Measurements from ENCODE around the gene DCUN1D1. TPM values are rescaled to one million over a fixed set of nuclear protein-coding genes. Genes with fewer than 3 reads are reported as not detected.
"Not testable (repeated sequence)": the region's sequence is repeated elsewhere in the genome, so short reads cannot be mapped to it uniquely, and the experiment has no call there.

DCUN1D1 gene
- total RNA-seq, 1 experiment from 2014 or later = 75.3 TPM

- POLR2A ChIA-PET (ENCODE audit: low non-redundant PET) = no interaction called here
- CTCF ChIA-PET = no interaction called here
- H3K27me3 ChIP-seq (replicated peaks; ENCODE audit: insufficient read depth, low read depth, low read length, poor library complexity) = no peaks in the 10 kb centered on the region
- TF ChIP-seq CTCF (conservative IDR thresholded peaks at IDR 0.05; ENCODE audit: low read depth, low read length) (no peak), EZH2 (IDR thresholded peaks at IDR 0.05; ENCODE audit: borderline replicate concordance, low read depth, low read length, poor library complexity, severe bottlenecking) (no peak)
- intact Hi-C loops (cut with micrococcal nuclease; ENCODE audit: unreplicated experiment) = no loop called here
- H3K4me3 ChIP-seq (ENCODE audit: low read depth, low read length, poor library complexity, severe bottlenecking) = no peak overlapping the region
- no peaks in the 10 kb centered on the region for H3K4me1 ChIP-seq (ENCODE audit: insufficient read depth, low read length, poor library complexity, severe bottlenecking)
- H3K9me3 ChIP-seq (ENCODE audit: low read depth, low read length, poor library complexity, severe bottlenecking) = no peaks in the 10 kb centered on the region
- BruUV-seq (replicated peaks) = no TSS peak
- H3K27ac ChIP-seq (ENCODE audit: low read depth, low read length, poor library complexity, severe bottlenecking) = no peak overlapping the region
- H3K36me3 ChIP-seq (ENCODE audit: insufficient read depth, low read length, poor library complexity, severe bottlenecking) = no peaks in the 10 kb centered on the region
- no peak for DNase-seq (ENCODE audit: low spot score)
These were observed 28.0 kb upstream of the DCUN1D1 start for GRCh38 chr3:183008303-183008702.

GRCh38 chr3:183006396-183007002, 26.2 kb upstream of the DCUN1D1 start:
- CTCF ChIA-PET = no interaction called here
- no peaks in the 10 kb centered on the region for H3K4me1 ChIP-seq (ENCODE audit: insufficient read depth, low read length, poor library complexity, severe bottlenecking)
- H3K9me3 ChIP-seq (ENCODE audit: low read depth, low read length, poor library complexity, severe bottlenecking) = no peaks in the 10 kb centered on the region
- no peak overlapping the region for H3K4me3 ChIP-seq (ENCODE audit: low read depth, low read length, poor library complexity, severe bottlenecking)
- H3K27me3 ChIP-seq (replicated peaks; ENCODE audit: insufficient read depth, low read depth, low read length, poor library complexity) = no peaks in the 10 kb centered on the region
- no peak for TF ChIP-seq EZH2 (IDR thresholded peaks at IDR 0.05; ENCODE audit: borderline replicate concordance, low read depth, low read length, poor library complexity, severe bottlenecking)
- no peak for TF ChIP-seq CTCF (conservative IDR thresholded peaks at IDR 0.05; ENCODE audit: low read depth, low read length)
- no peak overlapping the region for H3K27ac ChIP-seq (ENCODE audit: low read depth, low read length, poor library complexity, severe bottlenecking)
- no peak for DNase-seq (ENCODE audit: low spot score)
- H3K36me3 ChIP-seq (ENCODE audit: insufficient read depth, low read length, poor library complexity, severe bottlenecking) = no peaks in the 10 kb centered on the region
- intact Hi-C loops (cut with micrococcal nuclease; ENCODE audit: unreplicated experiment) = no loop called here
- no TSS peak for BruUV-seq (replicated peaks)
- POLR2A ChIA-PET (ENCODE audit: low non-redundant PET) = no interaction called here

DNA sequence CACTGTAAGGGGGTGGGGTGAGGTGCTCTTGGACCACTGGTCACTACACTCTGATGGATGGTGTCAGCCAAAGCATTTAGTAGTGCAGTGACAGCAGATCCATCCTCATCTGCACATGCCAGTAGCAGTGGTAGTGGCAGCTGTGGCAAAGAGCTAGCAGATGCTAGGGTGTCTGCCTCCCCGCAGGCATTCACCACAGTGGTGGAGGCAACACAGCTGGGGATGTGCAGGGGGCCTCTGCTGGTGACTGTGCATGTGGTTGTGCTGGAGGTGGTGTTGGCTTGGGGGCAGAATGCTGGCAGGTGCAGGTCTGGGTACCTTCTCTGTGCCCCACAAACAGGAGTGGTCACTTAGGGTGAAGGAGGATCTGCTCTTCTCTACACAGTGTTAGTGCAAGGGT, 19.4 kb upstream of the DCUN1D1 start:
- POLR2A ChIA-PET (ENCODE audit: low non-redundant PET) = no interaction called here
- no peaks in the 10 kb centered on the region for H3K27me3 ChIP-seq (replicated peaks; ENCODE audit: insufficient read depth, low read depth, low read length, poor library complexity)
- intact Hi-C loops (cut with micrococcal nuclease; ENCODE audit: unreplicated experiment) = no loop called here
- CTCF ChIA-PET = no interaction called here
- no peaks in the 10 kb centered on the region for H3K4me1 ChIP-seq (ENCODE audit: insufficient read depth, low read length, poor library complexity, severe bottlenecking)
- H3K4me3 ChIP-seq (ENCODE audit: low read depth, low read length, poor library complexity, severe bottlenecking) = no peak overlapping the region
- TF ChIP-seq CTCF (conservative IDR thresholded peaks at IDR 0.05; ENCODE audit: low read depth, low read length) = no peak
- TF ChIP-seq EZH2 (IDR thresholded peaks at IDR 0.05; ENCODE audit: borderline replicate concordance, low read depth, low read length, poor library complexity, severe bottlenecking) = no peak
- BruUV-seq (replicated peaks) = no TSS peak
- no peaks in the 10 kb centered on the region for H3K36me3 ChIP-seq (ENCODE audit: insufficient read depth, low read length, poor library complexity, severe bottlenecking)
- no peak for DNase-seq (ENCODE audit: low spot score)
- no peaks in the 10 kb centered on the region for H3K9me3 ChIP-seq (ENCODE audit: low read depth, low read length, poor library complexity, severe bottlenecking)
- no peak overlapping the region for H3K27ac ChIP-seq (ENCODE audit: low read depth, low read length, poor library complexity, severe bottlenecking)

- CTCF ChIA-PET; POLR2A ChIA-PET (ENCODE audit: low non-redundant PET); intact Hi-C loops (cut with micrococcal nuclease; ENCODE audit: unreplicated experiment); H3K27ac ChIP-seq (ENCODE audit: low read depth, low read length, poor library complexity, severe bottlenecking); DNase-seq (ENCODE audit: low spot score); BruUV-seq (replicated peaks); H3K4me3 ChIP-seq (ENCODE audit: low read depth, low read length, poor library complexity, severe bottlenecking); H3K36me3 ChIP-seq (ENCODE audit: insufficient read depth, low read length, poor library complexity, severe bottlenecking); H3K9me3 ChIP-seq (ENCODE audit: low read depth, low read length, poor library complexity, severe bottlenecking); H3K27me3 ChIP-seq (replicated peaks; ENCODE audit: insufficient read depth, low read depth, low read length, poor library complexity); H3K4me1 ChIP-seq (ENCODE audit: insufficient read depth, low read length, poor library complexity, severe bottlenecking): not testable (repeated sequence)
These were observed 13.3 kb upstream of the DCUN1D1 start for GRCh38 chr3:182993486-182994201.

Measured in A673 (cell line).